GM18511 (cell line): Measurements from ENCODE around the gene KRTAP10-10.
"Not testable (repeated sequence)": the region's sequence is repeated elsewhere in the genome, so short reads cannot be mapped to it uniquely, and the experiment has no call there.

ENCODE experiments used
- ATAC-seq: cut with Tn5 transposase; IDR thresholded peaks from one replicate; pipeline ENCODE4 v1.9.1; 2021; ENCODE audit warnings: mild to moderate bottlenecking, moderate library complexity; ENCODE audit not compliant: unreplicated experiment

KRTAP10-10 gene, protein sequence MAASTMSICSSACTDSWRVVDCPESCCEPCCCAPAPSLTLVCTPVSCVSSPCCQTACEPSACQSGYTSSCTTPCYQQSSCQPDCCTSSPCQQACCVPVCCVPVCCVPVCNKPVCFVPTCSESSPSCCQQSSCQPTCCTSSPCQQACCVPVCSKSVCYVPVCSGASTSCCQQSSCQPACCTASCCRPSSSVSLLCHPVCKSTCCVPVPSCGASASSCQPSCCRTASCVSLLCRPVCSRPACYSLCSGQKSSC

DNA sequence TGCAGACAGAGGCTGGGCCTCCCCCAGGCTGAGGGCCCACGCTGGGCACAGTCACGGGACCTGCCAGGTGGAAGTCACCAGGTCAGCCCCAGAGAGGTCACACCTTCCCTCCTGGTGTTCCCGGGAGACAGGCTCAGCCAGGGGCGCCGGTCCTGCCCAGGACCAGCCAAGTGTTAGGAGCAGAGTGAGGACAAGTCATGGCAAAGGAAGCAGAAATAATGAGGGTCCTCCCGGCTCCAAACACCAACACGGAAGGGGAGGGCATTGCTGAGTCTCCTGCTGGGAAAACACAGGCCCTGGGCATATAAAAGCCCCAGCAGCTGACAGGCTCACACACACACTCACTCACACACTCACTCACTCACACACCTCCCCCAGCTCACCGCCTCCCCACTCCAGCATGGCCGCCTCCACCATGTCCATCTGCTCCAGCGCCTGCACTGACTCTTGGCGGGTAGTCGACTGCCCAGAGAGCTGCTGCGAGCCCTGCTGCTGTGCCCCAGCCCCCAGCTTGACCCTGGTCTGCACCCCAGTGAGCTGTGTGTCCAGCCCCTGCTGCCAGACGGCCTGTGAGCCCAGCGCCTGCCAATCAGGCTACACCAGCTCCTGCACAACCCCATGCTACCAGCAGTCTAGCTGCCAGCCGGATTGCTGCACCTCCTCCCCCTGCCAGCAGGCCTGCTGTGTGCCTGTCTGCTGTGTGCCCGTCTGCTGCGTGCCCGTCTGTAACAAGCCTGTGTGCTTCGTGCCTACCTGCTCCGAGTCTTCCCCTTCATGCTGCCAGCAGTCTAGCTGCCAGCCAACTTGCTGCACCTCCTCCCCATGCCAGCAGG lies at the start of gene KRTAP10-10:
Gene KRTAP10-10, plus strand, starts transcription at position 339 of the 833 bp plus-strand sequence. Its CDS starts 62 bp downstream, at position 401.
- ATAC-seq, result no peak

DNA sequence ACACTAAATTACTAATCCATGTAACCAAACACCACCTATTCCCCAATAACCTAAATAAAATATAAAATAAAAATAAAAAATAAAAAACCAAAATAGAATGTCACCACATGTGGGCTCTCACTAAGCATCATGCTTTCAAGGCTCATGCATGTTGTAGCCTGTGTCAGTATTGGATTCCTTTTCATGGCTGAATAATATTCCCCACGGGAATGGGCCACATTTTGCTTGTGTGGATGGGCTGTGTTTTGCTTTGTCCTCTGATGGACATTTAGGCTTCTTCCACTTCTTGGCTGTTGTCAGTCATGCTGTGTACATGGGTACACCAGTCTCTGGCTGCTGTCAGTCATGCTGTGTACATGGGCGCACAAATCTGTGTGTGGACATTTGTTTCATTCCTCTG lies 48.1 kb upstream of the KRTAP10-10 start:
- no peak for ATAC-seq

DNA sequence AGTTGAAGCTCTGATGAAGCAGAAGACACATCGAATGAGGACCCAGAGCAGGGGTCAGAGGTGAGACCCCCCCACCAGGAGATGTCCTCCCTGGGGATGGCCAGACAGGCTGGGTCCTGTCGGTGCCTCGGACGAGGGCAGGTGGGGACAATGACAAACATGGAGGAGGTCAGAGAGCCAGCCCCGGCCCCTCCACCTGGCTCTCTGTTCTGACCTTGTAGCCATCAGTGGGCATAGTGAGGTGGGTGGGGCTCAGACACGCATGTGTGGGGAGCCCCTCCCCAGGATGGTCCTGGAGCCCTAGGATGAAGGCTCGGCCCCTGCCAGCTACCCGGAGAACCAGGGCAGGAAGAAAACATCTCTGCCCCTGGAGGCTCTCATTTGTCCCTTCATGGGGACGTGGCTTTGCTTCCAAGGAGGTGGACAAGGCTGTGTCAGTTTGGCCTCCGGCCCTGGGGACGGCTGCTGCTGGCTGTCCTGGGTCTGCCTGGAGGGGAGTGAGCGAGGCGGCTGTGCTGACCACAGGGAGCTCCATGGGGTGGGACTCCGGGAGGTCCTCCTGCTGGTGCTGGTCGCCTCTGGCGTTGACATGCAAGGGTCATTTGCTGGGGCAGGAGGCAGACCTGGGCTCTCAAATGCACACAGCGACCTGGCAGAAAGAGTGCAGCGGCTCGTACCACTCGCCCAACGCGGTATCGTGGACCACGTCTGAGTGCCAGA lies 47.4 kb upstream of the KRTAP10-10 start:
- ATAC-seq, result no peak

DNA sequence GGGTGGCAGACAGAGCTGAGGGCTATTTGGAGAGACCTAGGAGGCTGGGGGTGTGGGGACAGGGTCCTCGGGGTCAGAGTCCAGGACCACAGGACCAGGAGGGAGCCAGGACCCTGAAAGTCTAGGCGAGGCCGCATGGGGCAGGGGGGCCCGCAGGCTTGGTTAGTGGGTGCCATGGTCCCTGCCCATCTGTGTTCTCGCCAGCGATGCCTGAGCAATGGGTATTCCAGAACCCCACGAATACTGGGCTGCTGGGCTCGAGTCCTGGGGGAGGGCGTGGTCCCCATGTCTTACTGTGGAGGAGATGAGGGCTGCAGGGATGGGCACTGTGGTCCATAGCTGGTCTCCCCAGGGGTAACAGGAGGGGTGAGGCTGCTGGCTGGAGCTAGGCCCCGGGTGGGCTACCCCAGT lies 46.8 kb upstream of the KRTAP10-10 start:
- ATAC-seq, result no peak

DNA sequence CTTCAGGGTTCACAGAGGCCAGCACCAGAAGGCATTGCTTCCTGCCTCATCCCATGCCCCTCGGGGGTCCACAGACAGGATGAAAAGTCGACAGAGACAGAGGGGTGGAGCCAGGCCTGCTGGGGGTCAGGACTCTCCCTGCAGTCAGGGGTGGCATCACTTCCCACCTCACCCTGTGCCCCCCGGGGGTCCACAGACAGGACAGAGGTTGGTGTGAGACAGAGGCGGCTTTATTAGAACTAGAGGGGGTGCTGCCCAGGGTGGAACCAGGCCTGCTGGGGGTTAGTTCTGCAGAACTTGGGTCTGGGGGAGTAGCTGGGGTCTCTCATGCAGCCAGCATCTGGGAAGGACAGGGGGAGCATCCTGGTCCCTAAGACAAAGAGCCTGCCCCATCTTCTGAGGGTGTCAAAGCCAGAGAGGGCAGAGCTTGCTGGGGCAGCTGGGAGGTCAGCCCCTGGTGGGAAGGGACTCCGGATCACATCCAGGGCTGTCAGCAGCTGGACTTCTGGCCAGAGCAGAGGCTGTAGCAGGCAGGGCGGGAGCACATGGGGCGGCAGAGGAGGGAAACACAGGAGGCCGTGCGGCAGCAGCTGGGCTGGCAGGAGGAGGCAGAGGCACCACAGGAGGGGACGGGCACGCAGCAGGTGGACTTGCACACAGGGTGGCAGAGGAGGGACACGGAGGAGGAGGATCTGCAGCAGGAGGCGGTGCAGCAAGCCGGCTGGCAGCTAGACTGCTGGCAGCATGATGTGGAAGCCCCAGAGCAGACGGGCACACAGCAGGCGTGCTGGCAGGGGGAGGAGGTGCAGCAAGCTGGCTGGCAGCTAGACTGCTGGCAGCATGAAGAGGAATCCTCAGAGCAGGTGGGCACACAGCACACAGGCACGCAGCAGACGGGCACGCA lies 46.0 kb upstream of the KRTAP10-10 start:
- ATAC-seq, result not testable (repeated sequence)

DNA sequence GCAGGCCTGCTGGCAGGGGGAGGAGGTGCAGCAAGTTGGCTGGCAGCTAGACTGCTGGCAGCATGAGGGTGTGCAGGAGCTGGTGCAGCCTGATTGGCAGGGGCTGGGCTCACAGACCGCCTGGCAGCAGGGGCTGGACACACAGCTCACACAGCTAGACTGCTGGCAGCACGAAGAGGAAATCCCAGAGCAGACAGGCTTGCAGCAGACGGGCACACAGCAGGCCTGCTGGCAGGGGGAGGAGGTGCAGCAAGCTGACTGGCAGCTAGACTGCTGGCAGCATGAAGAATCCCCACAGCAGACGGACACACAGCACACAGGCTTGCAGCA lies 45.4 kb upstream of the KRTAP10-10 start:
- not testable (repeated sequence) for ATAC-seq

DNA sequence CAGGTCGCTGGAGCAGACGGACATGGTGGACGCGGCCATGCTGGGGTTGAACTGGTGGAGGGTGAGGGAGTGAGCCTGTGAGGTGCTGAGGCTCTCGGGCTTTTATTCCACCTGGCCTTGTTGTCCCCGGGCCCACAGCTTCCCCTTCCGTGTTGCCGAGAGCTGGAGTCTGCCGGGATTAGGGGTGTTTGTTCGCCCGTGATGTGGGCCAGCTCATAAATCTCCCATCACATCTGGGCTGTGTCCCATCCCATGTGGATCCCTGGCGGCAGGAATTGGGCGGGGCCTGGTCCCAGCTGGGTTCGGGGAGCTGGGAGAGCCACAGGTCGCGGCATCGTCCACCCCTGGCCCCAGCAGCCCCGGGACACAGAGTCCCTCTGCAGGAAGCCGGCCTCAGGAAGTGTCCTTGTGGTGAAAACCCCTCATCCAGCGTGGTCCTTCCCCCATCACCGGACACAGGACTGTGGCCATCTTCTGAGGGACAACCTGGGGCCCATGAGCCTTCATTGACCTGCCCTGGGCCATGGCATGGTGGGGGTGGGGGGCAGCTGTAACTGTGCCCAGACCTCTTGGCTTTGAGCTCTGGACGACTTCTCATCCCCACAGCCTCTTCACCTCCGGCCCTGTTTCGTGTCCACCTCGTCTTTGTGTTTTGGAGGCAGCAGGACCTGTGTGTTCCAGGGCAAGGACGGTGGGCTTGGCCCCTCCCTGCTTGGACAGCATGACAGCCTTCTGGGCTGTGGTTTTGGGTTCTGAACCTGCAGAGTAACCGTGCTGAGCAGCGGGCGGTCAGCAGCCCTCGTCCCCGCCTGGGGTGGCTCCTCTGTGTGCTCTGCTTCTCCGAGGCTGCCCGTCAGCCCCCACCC lies 44.5 kb upstream of the KRTAP10-10 start, which contains the start of gene KRTAP10-6:
Gene KRTAP10-6, minus strand, starts transcription at position 60 of the 866 bp plus-strand sequence. Its CDS starts 21 bp downstream, at position 39.
- no peak for ATAC-seq

DNA sequence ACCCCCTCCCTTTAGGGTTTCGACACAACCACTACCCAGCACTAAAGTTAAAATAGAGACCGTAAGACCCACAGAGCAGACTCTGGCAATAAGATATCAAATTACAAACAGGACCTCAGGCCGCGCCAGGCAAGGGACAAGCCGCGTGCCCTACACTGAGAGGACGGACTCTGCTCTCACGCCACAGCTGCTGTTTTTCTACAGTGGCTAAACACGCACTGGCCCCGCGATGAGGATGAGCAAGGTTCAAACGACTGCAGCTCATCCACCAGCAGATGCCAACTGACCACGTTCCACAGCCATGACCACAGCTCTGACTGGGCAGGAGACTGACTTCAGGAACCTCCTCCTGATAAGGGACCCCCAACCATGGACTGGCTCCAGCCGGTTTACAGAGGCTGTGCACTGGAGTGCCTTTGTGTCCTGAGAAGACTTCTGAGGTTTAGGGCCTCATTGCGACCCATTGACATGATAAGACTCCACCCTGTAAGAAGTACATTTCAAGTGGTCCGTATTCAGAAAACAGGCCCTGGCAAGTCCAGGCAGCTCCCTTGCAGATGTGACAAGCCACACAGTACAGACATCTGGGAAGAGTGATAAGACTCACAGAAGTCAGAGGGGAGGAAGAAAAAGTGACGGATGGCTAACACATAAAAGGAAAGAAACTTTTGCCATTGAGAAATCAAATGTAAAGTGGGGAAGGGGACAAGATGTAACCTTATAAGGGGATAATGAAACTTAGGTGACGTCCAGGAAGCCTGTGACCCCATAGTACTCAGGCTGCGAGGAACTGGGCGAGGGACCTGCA lies 43.4 kb upstream of the KRTAP10-10 start:
- ATAC-seq, result no peak

DNA sequence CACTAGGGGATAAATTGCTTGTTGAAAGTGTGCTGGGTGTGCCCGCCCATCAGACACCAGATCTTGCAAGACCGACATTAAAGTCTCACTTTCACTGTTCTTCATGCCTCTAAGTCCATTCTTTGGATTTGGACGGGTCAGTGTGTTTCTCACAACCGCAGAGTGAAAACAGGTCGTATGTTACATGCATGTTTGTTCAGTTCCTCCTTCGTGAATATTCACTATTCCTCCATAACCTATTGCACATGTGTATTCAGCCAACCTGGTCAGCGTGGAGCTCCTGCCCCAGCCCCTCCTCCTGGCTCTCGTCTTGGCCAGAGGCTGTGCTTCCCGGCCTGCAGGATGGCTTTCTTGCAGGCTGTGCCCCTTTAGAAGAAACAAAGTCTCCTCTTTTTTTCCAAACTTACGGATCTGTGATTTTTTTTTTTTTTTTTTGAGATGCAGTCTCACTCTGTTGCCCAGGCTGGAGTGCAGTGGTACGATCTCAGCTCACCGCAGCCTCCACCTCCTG lies 42.7 kb upstream of the KRTAP10-10 start:
- ATAC-seq, result no peak

DNA sequence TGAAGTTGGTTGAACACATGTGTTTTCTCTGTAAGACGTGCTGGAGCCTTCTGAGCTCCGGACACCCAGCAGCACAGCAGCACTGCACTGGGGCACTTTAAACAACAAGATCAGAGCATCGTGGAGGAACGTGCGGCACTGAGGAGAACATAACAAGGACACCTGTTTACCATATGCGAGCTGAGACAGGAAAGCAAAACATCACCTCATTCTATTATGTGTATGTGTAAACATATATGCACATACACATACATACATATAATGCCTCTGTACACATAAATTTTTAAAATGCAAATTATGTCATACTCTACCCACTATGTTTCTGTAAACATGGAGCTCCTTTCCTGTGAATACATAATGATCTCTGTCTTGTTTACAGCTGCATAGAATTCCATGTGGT lies 41.6 kb upstream of the KRTAP10-10 start:
- no peak for ATAC-seq

DNA sequence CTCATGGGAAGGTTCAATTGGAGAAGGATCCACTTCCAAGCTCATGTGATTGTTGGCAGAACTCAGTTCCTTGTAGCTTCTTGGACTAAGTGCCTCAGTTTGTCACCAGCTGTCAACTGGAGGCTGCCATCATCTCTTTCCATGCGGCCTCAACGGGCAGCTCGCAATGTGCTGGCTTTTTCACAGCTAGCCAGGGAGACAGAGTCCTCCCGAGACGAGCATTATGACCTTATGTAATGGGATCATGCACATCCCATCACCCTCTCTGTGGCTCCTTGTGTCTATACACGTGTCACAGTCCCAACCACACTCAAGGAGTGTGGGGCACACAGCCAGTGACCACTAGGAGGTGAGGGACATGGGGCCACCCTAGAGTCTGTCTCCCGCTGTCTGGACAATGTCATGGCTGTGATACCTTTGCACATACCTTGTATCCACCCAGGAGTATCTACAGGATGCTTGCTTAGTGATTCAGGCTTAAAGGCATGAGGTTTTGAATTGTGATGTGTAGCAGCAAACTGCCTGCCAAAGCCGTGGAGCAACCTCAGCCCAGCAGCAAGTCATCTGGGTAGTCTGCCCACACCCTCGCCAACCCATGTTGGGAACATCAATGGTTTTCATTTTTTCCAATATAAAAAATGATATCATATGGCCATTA lies 41.0 kb upstream of the KRTAP10-10 start:
- ATAC-seq, result no peak

DNA sequence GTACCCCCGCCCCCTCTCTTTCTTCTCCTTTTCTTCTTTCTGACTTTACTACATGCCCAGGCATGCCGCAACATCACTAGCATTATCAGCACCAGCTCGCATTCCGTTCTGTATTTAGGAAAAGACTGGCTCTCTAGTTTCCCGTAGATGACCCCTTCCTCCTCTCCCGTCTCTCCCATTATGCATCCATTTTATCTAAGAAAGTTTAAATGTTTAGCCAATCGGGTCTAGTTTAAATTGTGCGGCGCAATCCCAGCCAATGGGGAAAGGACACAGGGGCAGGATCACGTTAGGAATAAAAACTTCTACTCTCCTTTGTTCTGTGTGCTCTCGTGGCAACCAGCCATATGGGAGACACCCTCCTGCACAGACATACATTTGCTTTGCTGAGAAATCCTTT lies 39.1 kb upstream of the KRTAP10-10 start:
- no peak for ATAC-seq

DNA sequence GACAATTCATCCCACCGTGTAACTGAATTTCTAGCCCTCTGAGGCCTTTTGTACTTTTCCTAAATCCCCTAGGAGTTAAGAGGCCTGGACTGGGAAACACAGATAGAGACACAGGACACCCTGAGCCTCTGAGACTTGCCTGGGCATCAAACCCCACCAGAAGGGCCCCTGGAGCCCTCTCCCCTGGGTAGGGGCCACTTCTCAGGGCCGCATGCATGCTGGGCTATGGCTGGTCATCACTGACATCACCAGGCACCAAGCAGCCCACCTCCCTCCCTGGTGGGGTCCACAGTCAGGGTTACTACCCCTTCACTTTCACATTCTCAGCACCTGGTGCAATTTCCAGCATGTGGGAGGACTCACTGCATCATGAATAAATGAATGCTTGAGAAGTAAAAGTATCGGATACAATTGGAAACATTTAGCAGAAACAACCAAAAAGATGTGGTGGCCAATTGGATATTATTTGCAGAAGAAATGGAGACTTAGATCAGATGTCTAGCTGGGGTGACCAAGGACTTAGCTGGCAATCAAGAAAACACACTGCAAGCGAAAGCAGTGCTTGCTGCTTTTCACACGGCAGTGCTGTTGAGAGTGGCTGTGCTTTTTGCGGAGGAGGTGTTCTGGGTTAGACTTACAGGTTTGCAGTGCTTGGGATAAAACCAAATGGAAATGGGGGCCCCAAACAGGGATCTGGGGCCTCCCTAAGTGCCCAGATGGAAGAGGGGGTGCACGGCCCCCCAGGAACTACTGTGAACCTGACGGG lies 37.7 kb upstream of the KRTAP10-10 start:
- no peak for ATAC-seq

DNA sequence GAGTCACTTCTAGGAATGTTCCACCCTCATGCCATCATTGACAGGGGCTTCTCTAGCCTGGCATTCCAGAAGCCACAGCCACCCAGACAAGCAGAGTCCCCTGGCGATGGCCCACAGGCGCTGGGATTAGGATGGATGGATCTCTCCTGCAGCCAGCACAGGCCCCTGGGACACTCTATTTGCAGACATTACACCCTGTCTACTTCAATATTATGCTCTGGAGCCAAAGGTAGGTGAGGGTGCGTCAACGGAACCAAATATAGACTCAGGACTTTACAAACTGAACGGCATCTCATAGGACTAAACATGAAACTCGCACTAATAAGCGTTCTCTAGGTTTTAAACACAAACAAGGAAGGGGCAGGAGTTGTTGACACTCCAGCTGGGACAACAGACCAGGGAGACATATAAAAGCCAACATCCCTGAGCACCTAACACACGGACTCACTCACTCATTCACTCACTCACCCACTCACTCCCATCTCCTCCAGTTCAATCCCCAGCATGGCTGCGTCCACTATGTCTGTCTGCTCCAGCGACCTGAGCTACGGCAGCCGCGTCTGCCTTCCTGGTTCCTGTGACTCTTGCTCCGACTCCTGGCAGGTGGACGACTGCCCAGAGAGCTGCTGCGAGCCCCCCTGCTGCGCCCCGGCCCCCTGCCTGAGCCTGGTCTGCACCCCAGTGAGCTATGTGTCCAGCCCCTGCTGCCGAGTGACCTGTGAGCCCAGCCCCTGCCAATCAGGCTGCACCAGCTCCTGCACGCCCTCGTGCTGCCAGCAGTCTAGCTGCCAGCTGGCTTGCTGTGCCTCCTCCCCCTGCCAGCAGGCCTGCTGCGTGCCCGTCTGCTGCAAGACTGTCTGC lies 36.8 kb upstream of the KRTAP10-10 start, which contains the start of gene KRTAP10-7:
Gene KRTAP10-7, plus strand, starts transcription at position 480 of the 861 bp plus-strand sequence. Its CDS starts 25 bp downstream, at position 505.
- not testable (repeated sequence) for ATAC-seq

DNA sequence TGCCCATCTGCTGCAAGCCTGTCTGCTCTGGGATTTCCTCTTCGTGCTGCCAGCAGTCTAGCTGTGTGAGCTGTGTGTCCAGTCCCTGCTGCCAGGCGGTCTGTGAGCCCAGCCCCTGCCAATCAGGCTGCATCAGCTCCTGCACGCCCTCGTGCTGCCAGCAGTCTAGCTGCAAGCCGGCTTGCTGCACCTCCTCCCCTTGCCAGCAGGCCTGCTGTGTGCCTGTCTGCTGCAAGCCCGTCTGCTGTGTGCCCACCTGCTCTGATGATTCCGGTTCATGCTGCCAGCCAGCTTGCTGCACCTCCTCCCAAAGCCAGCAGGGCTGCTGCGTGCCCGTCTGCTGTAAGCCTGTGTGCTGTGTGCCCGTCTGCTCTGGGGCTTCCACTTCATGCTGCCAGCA lies 36.1 kb upstream of the KRTAP10-10 start:
- ATAC-seq, result not testable (repeated sequence)
